Gastrocnemius medialis (tissue), 4 donors: ENCODE results near the gene SCN8A.

Source experiments
- CTCF ChIP-seq, 5 experiments: fragments of 450-650 bp in 3 of 5; fragments of 200-600 bp in 2 of 5; sonication (generic) in 2 of 5; IDR thresholded peaks in 4 of 5; conservative IDR thresholded peaks in 1 of 5; 1 replicate in 4 of 5; 2 replicates in 1 of 5; pipeline ENCODE4 v1.5.1; 2016 to 2019; ENCODE audit warnings: antibody characterized with exemption in 5 of 5, mild to moderate bottlenecking in 3 of 5, moderate library complexity in 3 of 5
- POLR2A ChIP-seq, 2 donors: fragments of 450-650 bp; IDR thresholded peaks; one replicate each; pipeline ENCODE4 v1.6.1; 2017; ENCODE audit warnings: antibody characterized with exemption in 2 of 2, mild to moderate bottlenecking in 2 of 2, moderate library complexity in 2 of 2

DNA sequence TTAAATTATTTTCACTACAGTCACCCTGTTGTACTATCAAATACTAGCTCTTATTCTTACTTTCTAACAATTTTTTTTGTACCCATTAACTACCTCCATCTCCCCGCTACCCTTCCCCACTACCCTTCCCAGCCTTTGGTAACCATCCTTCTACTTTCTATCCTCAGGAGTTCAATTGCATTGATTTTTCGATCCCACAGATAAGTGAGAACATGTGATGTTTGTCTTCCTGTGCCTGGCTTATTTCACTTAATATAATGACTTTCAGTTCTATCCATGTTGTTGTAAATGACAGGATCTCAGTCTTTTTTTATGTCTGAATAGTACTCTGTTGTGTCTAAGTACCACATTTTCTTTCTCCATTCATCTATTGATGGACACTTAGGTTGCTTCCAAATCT, 139.7 kb downstream of the SCN8A start:
- TF ChIP-seq POLR2A (IDR thresholded peaks at IDR 0.05) (no peak), CTCF (IDR thresholded peaks at IDR 0.05 in 4 of 5, conservative IDR thresholded peaks at IDR 0.05 in 1 of 5) (no peak)
